Breast epithelium (tissue), 3 donors: ENCODE measurements around the gene SYNPO.

Source experiments
- POLR2A ChIP-seq: fragments of 450-650 bp; IDR thresholded peaks from one replicate; pipeline ENCODE4 v1.6.1; 2016; ENCODE audit warnings: antibody characterized with exemption, mild to moderate bottlenecking, moderate library complexity
- TF ChIP-seq, protein P1 (sequence below), 3 donors: fragments of 450-650 bp; IDR thresholded peaks; one replicate each; pipeline ENCODE4 v1.5.1; 2016 to 2017; ENCODE audit warnings: antibody characterized with exemption in 3 of 3, mild to moderate bottlenecking in 3 of 3, moderate library complexity in 3 of 3

DNA sequence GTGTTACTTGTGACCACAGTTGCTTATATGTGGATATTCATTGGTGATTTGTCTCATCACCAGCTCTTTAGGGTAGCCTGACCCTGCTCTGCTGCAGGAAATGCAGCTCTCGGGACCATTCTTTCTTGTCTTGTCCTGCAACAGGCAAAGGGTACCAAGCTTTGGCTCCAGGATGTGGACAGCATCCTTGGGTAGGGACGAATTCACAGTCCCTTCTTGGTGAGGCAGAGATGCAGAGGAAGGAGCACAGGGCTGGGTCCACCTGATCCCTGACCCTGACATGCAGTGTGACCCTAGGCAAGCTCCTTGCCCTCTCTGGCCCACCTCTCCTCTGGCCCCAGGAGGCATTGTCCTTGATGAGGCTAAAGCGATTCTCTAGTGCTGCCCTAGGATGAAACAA lies 37.0 kb upstream of the SYNPO start:
- TF ChIP-seq, protein P1, sequence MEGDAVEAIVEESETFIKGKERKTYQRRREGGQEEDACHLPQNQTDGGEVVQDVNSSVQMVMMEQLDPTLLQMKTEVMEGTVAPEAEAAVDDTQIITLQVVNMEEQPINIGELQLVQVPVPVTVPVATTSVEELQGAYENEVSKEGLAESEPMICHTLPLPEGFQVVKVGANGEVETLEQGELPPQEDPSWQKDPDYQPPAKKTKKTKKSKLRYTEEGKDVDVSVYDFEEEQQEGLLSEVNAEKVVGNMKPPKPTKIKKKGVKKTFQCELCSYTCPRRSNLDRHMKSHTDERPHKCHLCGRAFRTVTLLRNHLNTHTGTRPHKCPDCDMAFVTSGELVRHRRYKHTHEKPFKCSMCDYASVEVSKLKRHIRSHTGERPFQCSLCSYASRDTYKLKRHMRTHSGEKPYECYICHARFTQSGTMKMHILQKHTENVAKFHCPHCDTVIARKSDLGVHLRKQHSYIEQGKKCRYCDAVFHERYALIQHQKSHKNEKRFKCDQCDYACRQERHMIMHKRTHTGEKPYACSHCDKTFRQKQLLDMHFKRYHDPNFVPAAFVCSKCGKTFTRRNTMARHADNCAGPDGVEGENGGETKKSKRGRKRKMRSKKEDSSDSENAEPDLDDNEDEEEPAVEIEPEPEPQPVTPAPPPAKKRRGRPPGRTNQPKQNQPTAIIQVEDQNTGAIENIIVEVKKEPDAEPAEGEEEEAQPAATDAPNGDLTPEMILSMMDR (IDR thresholded peaks at IDR 0.05) = no peak
- no peak for TF ChIP-seq POLR2A
